SHP77 (cell line): ENCODE data around the gene SYT7.

ENCODE experiments used
- DNase-seq, 2 experiments: peaks; one replicate each; lab custom pipeline; 2025; lab: John Stamatoyannopoulos, UW

The SYT7 gene

DNA sequence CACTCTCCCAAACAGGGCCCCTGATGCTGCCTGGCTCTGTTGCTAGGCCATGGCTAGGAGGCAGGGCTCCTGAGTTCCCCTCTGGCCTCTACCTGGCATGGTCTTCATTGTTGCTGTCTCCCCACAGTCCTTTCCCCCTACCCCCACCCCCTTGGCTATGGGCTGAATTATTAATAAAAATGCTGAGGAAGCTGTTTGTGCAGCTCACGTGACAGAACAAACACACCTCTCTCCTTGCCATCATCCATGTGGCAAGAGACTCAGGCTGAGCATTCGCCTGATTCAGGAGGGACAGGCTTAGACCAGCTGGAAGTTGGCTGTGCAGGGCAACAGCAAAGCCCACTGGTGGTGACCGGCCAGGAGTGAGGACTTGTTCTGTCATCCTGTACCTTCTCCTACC is 4.2 kb upstream of the SYT7 start:
- no peak for DNase-seq

DNA sequence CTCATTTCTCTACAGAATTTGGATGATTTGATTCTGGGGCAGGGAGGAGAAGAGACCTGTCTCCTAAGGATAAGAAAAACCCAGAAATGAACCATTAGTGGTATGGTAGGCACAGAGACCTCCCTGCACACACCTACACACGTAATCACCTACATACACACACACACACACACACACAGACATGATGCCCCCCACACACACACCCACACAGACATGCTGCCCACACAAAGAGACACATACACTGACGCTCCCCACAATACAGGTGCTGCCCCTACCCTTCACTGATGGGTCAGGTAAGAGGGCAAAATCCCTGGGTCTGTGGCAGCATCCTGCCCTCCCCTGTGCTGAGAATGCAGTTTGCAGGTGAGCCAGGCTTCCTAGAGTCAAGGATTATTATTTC is 1.1 kb upstream of the SYT7 start:
- no peak for DNase-seq

DNA sequence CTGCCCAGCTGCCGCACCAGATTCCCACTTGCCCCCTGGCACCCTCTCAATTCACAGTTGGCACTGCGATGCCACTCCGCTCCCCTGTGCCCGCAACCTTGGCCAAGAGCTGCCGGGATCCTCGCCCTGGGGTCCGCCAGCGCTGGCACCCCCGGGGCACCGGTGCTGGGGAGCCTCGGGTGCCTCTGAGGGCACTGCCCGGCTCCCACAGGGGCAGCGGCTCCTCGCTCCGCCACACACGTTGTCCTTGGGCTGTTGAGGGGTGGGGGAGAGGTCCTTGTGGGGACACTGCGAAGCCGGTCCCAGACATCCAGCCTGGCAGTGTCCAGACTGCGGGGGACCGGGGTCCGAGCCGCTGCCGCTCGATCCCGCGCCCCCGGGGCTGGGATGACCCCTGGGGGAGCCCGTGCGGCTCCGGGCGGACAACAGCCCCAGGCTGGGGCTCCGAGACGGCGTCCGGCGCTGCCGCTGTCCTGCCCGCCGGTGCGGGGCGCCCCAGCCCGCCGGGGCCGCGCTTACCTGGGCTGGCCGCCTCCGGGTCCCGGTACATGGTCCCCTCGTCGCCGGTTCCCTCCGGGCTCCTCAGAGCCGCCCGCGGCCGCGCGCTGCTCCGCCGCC is 496 bp downstream of the SYT7 start:
- DNase-seq, result no peak

DNA sequence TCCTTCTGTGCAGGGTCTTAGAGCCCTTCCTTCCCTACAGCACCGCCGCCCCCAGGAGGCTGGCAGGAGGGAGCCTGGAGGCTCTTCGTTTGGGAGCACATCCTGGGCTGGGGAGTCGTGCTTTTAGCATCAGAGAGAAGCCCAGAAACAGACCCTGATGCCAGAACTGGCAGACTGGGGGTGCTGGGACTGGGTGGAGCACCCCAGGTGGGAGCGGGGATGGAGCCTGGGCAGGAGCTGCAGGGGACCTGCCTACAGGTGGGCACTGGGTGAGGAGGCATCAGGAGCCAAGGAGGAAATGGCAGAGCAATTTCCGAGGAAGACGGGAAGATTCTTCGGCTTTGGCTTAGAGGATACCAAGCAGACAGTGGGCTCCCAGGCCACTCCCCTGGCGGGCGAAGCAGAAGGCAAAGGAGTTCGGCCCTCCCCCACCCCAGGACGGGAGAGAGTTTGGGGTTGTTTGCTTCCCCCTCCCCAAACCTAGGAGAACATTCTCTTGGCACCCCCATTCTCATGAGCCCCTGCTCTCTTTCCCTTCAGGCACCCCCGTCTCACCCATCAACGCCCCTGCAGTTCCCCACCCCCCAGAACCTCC is 1.1 kb downstream of the SYT7 start:
- DNase-seq, result no peak

DNA sequence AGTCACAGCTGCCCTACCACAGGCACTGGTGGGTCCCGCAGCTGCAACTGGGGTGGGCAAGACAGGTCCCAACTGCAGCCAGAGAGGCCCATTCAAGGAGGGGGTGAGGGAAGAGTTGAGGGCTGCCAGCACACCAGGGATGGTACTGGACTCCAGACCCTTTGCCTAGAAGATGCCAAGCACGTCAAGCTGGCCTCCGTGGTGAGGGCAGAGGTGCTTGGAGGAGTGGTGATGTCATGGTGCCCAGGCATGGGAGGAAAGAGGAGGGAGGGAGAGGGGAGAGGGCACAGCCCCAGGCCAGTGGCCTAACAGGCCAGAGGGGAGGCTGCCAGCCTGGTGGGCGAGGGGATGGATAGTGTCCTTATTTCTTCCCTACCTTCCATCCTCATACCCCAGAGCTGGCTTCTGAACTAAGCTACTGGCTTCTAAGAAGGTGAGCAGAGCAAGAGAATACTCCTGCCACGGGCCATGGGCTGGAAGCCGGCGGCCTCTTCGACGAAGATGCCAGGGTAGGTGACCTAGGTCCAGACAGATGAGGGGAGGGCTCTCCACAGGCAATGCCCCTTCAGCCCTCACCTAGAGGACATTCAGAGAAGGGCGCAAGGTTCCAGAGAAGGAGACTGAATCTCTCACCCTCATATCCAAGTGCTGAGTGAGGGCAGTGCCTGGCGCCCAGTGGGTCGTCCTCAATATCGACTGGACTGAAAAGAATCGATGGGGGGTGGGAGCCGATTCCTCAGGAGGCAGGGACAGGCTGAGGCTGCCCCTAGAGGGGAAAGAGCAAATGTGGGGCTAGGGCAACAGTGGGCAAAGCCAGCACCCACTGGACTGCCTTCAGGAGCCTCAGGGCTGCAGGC is 1.8 kb downstream of the SYT7 start:
- no peak for DNase-seq

DNA sequence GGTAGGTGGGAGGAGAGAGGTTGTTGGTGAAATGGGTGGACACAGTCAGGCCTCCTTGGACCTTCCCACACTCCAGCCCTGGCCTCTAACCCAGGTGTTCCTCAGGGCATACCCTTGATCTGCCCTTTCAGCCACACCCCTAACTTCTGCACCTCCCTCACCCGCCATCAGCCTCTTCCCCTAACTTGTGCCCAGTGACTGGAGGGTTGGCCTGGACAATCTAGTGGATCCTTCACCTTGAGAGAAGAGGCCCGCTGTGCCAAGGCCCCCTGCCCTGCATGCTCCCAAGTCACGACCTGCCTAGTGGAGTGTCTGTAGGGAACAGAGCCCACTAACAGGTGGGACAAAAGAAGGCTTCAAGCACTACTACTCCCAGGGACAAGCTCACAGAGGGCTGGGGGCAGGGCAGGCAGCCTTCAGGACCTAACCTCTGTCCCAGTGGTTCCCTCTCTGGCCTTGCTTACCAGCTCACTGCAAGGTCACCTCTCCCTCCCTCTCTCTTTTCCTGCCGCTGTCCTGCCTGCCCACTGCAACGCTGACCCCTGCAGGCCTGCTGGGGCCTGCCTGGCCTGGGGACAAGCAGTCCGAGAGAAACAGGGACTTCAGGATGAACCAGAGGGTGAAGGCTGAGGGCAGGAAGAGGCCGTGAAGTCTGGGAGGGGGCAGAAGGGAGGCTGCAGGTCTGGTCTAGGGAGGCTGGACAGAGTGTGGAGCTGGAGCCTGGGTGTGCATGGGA is 3.3 kb downstream of the SYT7 start:
- DNase-seq, result peak; percentile 50 to 51

DNA sequence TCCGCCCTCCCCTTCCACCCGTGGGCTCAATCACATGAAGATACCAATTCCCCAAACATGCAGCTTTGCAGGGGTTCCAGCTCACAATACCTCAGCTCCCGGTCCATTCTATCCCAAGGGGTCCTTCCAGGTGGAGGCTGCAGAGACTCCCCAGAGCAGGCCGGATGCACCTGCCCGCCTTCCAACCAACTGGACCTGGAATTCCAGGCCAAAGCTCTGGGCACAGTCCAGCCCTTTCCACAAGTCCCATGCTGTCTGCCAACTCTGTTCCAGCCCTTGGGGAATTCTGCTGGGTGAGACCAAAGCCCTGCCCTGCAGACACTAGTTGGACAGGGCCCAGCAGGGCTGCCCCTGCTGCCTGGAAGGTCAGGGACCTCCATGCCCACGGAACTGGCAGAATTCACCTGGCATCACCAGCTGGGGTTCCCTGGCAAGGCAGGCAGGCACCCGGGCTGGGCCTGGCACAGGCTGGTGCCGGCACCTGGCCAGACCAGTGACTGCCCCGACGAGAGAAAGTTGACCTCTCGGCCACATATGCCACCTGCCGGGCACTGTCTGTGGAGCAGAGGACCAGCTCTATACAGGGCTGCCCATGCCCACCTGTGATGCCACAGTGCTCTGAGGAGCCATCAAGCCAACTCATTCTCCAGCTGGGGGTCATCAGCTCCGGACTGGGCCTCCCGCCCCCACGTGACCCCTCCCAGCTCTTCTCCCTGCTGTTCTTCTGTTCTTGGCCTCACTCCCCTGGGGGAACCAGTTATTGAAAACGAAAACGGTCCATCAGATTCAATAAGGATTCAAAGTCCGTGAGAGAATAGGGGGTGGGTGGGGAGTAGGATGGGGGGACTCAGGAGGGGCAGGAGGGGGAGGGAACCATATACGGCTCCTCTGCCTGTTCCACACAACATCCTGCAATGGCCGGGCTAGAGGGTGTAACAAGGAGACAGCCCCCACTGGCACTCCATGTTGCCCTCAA is 4.7 kb downstream of the SYT7 start:
- DNase-seq, result no peak

DNA sequence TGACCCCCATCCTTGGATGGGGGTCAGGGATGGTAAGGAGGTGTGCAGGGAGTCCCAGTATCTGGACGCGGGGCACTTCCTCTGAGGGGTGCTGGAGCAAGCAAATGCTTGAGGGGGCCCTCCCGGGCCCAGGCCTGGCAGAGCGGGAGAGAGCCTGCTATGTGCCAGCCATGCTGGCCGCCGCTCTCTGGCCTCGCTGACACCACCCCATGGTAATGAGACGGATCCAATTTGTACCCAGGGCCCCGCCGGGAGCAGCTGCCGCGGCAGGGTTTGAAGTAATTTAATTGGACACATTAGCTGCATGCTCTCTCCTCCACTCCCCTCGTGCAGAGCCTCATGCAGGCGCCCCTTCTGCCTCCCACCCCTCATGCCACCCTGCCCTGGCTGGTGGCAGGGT is 6.3 kb downstream of the SYT7 start:
- no peak for DNase-seq

DNA sequence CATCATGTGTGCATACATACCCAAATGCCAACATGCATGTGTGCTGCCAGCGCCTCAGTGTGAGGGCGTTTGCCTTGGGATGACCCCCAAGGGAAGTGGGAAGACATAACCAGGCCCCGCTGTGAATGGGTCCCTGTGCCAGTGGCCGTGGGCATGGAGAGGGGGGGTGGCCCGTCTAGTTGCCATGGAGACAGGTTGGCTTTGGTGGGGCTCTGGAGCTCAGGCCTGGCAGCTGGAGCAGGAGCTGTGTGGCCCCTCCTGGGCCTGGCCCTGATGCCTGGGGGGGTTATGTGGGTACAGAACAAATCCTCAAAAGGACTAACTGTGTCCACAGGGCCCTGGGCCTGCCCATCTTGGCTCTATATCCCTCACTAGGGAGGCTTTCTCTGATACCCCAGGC is 8.0 kb downstream of the SYT7 start:
- DNase-seq, result no peak

DNA sequence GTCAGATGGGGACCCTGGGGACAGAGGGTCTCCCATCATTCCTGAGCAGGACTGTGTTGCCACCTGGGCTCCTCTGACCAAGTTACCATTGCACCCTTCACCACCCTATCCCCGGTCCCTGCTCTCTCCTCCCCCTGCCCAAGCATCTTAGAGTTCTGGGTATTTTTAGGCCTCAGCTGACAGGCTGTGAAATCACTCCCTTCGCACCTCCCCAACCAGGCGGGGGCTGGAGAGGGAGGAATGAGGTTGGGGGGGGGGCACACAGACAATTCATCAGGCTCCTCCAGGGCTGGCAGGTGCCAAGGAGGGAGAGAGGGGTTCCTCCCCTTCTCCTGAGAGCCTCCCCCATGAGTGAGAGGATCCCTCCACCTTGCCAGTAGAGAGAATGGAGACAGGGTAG is 9.0 kb downstream of the SYT7 start:
- DNase-seq, result no peak

DNA sequence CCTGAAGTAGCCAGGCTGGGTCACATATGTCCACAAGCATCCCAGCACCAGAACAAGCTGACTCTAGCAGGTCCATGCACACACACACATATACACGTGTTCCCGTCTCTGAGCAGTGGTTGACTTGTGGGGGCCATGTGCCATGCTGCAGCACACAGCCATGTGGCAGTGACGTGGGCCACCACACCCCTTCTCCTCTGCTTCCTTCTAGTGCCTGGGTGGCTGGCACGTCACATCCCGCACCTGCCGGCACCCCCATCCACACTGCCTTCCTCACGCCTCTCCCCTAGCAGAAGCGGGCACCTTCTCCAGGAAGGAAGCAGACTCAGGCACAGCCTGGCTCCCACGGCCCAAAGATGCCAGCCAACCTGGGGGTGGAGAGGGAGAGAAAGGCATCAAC is 9.5 kb downstream of the SYT7 start:
- DNase-seq, result no peak

DNA sequence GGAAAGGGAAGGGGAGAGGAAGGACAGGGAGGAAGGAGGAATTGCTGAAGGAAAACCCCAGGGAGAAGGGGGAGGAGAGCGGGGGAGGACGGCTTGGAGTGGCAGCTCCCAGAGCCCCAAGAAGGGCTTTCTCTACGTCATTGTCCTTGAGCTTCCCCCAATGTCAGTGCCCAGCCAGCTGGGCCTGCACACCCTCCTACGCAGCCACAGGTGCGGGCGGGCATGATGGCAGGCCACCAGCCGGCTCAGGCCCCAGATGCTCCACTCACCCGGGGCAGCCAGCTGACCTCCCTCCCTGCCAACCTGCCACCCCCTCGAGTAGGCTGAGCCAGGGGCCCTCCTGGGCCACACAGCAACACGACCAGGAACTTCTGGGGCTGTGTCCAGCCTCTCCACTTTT is 11.2 kb downstream of the SYT7 start:
- DNase-seq, result peak; percentile 52 to 75

DNA sequence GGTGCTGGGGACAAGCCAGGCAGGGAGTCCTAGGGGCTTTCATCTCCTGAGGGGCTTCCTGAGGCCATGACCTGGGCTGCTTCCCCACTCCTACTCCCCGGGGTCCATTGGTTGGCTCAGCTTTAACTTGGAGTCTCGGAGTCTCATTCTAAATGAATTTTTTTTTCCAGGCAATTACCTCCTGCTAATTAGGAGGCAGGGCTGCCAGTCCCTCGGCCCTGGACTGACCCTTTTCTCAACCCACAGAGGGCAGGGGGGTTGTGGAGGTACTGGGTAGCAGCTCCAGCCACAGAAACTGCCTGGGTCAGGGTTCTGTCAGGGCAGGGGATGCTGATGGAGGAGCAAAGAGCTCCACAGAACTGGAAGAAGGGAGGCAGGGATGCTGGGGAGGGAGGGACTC is 11.9 kb downstream of the SYT7 start:
- no peak for DNase-seq

DNA sequence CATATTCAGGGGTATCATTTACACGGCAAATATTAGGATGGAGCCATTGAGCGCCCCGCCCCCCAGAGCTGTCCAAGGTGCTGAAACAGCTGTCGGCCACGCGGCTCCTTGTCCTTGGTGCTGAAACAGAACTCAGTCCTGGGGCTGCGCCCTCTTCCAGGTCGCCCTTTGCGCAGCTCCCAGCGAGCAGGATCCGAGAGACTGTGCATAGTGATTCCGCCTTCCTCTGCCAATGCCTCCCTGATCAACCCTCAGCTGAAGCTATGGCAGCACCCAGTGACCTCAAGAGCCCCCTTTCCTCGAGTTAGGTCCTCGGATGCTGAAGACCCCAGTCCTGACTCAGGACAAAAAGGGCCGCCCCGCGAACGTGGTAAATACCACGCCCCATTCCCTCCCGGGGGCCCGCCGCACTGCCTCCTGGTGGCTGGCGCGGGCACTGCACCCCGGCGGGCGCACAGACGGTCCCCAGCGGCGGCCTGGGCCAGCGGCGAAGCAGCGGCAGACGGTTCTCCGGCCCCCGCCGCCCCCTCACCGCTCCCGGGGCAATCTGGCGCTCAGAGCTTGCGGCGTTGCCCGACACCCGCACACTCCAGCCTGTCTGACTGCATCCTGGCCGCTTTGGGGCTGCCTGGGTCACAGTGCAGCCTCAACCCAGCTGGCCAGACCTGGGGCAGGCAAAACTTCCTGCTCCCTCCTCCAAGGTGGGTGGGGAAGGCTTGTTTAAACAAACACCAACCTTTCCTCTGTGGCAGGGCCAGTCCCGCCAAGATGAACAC is 13.4 kb downstream of the SYT7 start:
- no peak for DNase-seq

DNA sequence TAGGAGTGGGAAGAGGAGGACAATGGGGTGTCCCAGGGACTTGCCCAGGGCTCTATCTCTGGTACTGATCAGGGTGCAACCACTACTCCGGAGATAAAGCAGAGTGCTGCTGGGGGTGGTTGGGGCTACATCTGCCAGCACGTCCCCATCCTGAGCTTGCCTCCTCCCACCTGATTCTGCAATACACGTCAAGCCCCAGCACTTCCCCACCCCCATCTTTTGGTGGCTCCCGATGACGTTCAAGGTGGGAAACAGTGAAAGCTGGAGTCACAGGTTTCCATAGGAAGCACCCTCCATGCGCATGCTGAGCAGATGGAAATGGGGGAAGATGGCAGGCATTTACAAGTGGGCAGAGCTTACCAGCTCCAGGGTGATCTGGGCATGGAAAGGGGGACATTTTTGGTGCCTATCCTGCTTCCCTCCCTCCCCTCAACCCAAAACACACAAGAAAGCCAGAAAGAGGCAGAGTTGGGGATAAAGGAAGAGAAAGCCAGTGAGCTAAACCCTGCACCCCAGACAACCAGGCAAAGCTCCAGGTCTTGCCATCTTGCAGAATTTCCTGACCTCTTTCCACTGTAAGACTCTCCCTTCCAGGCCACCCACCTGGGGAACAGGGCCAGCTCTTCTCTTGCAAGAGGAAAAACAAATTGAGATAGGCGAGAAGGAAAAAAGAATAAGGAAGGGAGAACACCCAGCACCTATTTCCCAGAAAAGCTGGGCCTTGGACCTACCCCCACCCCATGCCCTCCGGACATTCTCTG is 15.8 kb downstream of the SYT7 start:
- DNase-seq, result no peak

DNA sequence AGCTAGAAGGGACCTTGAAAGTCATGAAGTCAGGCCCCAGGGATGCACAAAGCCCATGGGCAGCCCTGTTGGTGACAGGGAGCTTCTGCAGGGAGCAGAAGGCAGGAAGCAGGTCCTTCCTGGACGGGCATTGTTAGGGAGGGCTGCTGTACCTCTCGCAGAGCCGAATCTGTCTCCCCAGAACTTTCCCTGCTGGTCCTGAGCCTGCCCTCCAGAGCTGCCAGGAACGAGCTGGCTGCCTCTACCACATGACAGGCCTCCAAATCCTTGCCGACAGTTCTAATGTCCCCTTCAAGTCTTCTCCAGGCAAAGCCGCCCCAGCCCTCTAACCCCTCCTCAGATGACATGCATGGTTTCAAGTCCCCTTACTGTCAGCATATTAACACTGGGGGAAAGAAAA is 20.1 kb downstream of the SYT7 start:
- DNase-seq, result no peak

DNA sequence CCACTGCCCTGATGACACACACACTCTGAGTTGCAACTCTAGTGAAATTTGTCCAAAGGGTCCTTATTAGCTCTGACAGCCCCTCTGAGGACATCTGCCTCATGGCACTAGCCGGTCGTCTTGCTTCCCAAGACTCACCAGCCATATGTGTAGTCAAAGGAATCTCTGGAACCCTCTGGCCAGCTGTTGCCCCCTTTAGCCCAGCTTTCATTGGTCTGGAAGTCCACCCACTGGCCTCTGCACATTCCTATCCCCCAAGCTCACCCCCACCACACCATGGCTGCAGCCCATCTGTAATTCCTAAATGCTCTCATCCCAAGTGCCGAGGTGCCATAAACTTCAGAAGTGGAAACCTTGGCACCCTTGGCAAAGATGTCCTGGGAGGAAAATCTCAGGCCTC is 24.3 kb downstream of the SYT7 start:
- DNase-seq, result no peak

DNA sequence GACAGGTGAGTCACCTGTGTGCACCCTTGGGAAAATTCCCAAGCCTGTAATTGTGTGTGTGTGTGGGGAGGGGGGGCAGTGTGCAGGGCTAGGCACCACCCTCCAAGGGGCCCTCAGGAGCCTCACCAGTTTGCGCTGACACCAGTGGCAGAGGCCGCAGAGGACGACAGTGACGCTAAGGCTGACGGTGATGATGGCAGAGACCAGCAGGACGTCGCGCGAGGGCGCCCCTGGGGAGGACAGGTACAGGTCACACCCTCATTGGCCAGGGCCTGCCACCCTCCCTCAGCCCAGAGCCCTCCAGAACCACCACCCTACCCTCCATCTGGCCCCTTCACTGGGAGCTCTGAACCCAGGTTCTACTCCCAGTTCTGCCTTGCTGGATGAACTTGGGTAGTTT is 24.9 kb downstream of the SYT7 start:
- no peak for DNase-seq

DNA sequence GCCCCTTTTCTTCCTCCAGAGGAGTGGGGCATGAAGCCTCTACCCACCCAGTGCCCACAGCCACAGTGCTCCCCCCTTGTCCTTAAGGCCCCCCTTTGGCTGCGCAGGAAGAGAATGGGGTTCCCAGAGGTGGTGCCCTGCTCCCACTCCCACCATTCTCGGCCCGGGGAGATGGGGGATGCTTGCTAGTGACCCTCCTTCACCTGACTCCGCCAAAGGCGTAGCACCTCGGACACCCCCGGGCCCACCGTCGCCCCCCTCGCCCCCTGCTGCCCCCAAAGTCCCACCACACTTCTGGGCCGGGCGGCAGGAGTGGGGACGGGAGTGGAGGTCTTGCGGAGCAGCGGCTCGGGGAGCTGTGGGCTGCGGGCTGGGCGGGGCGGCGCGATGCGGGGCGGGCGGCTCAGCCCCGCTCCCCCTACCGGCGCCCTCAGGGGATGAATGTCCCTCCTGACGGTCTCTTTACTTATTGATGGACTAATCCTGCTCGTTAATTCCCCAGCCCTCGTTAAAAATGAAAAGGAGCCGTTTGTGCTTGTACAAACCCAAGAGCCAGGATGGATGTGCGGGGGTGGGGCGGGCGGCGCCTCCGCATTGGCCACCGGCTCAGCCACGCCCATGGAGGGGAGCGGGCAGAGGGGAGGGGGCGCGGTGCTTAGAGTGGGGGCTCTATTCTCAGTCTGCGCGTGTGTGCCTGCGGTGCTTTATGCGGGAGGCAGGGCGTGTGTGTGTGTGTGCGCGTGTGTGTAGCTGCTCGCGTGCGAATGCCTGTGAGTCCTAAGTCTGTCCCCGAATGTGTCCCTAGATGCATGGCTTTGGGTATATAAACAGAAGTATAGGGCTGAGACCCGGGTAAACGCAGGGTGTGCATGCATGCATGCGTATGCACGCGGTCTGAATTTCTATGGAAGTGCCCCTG is 25.6 kb downstream of the SYT7 start:
- DNase-seq, result no peak
